Thyroid gland (tissue), 4 donors: ENCODE data around the gene PAX8. TPM values are rescaled to one million over a fixed set of nuclear protein-coding genes. Genes with fewer than 3 reads are reported as not detected.

Experiments
- DNase-seq, 2 donors: peaks; one replicate each; pipeline ENCODE4 v3.0.0-alpha.2; 2019
- H3K27ac ChIP-seq, 3 donors: fragments of 200-600 bp; sonication (generic); 1 replicate in 2 of 3; 2 replicates in 1 of 3; pipeline ENCODE4 v1.5.1; 2016 to 2019; ENCODE audit warnings: mild to moderate bottlenecking in 1 of 3, moderate library complexity in 1 of 3
- H3K27me3 ChIP-seq: fragments of 200-600 bp; sonication (generic); one replicate; pipeline ENCODE4 v1.5.1; 2019
- H3K36me3 ChIP-seq, 2 donors: fragments of 200-600 bp; sonication (generic); one replicate each; pipeline ENCODE4 v1.5.1; 2016 to 2019
- H3K4me1 ChIP-seq, 2 donors: fragments of 200-600 bp; sonication (generic); one replicate each; pipeline ENCODE4 v1.5.1; 2017 to 2019
- H3K4me3 ChIP-seq, 3 donors: fragments of 200-600 bp; sonication (generic); replicated peaks in 1 of 3; 1 replicate in 2 of 3; 2 replicates in 1 of 3; pipeline ENCODE4 v1.5.1; 2016; ENCODE audit warnings: mild to moderate bottlenecking in 1 of 3
- H3K9me3 ChIP-seq: fragments of 200-600 bp; sonication (generic); one replicate; pipeline ENCODE4 v1.5.1; 2017
- POLR2A ChIP-seq, 2 donors: fragments of 450-650 bp; IDR thresholded peaks; one replicate each; pipeline ENCODE4 v1.6.1; 2017; ENCODE audit warnings: antibody characterized with exemption in 2 of 2, mild to moderate bottlenecking in 2 of 2, moderate library complexity in 1 of 2
- WGBS, 2 donors: methylation state at CpG; one replicate each; pipeline ENCODE4 v1.1.5; 2017; 5-methylcytosine and 5-hydroxymethylcytosine counted together
- intact Hi-C: fragments of 100-400 bp; cut with DNase I; formaldehyde crosslinking; loops from one replicate; pipeline ENCODE4 v1.15.1; 2023
- total RNA-seq, 4 donors: library from RNA; depleted of rRNA; stranded (reverse); fragments of >200 nt; gene quantifications; one replicate each; pipeline ENCODE4 v1.2.3, GENCODE V29; 2016
- TF ChIP-seq, protein P1 (sequence below), 6 experiments: fragments of 200-600 bp in 3 of 6; fragments of 450-650 bp in 3 of 6; sonication (generic) in 3 of 6; IDR thresholded peaks; one replicate each; pipeline ENCODE4 v1.5.1; 2016 to 2019; ENCODE audit warnings: antibody characterized with exemption in 6 of 6, mild to moderate bottlenecking in 2 of 6, inconsistent platforms in 1 of 6, moderate library complexity in 1 of 6

The PAX8 gene
- total RNA-seq, 4 donors from 2014 or later = 1,318 to 2,156 (median 1,767) TPM

DNA sequence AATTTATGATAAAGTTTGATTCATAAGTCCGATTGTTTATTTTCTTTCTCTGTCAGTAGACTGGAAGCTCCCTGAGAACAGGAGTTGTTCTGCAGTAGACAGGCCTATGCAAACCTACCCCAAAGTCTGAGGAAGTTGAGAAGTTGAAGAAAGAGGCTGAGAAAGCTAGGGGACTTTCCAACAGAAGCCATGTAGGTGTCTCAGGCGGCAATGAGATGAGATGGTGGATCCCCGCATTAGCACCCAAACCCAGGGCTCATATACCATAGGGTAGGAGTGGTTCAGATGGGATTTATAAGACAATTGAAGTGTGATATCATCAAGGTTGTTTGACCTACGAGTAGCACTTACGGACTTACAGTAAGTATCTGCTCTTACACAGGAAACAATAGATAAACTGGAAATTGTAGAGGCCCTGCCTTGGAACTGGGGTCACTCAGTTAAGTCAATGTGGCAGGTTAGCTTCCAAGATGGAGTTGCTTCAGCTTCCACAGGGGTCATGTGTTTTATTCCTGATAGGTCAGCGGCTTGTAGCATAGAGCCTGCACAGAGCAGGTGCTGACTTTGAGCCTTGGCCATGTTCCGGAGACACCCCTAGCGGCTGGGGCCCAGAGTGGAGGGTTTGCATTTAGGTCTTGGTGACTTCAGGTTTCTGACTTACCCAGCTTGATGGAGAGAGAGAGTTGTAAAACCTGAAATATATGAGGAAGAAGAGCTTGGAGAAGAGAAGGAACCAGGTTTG, 107.2 kb downstream of the PAX8 start:
- intact Hi-C loops = no loop called here
- WGBS, 2 donors = 95 to 96% methylated on average over 8 of the region's 8 CpGs
- Histone ChIP-seq H3K27me3 (no peaks in the 10 kb centered on the region), H3K4me3 (no peak overlapping the region), H3K36me3 (no peaks in the 10 kb centered on the region), H3K27ac (no peak overlapping the region), H3K4me1 (peaks cover 11 to 17% of the 10 kb centered on the region in 2 donors), H3K9me3 (no peaks in the 10 kb centered on the region)
- no peak for DNase-seq
- TF ChIP-seq POLR2A (IDR thresholded peaks at IDR 0.05) = no peak
- TF ChIP-seq, protein P1, sequence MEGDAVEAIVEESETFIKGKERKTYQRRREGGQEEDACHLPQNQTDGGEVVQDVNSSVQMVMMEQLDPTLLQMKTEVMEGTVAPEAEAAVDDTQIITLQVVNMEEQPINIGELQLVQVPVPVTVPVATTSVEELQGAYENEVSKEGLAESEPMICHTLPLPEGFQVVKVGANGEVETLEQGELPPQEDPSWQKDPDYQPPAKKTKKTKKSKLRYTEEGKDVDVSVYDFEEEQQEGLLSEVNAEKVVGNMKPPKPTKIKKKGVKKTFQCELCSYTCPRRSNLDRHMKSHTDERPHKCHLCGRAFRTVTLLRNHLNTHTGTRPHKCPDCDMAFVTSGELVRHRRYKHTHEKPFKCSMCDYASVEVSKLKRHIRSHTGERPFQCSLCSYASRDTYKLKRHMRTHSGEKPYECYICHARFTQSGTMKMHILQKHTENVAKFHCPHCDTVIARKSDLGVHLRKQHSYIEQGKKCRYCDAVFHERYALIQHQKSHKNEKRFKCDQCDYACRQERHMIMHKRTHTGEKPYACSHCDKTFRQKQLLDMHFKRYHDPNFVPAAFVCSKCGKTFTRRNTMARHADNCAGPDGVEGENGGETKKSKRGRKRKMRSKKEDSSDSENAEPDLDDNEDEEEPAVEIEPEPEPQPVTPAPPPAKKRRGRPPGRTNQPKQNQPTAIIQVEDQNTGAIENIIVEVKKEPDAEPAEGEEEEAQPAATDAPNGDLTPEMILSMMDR (IDR thresholded peaks at IDR 0.05) = no peak

DNA sequence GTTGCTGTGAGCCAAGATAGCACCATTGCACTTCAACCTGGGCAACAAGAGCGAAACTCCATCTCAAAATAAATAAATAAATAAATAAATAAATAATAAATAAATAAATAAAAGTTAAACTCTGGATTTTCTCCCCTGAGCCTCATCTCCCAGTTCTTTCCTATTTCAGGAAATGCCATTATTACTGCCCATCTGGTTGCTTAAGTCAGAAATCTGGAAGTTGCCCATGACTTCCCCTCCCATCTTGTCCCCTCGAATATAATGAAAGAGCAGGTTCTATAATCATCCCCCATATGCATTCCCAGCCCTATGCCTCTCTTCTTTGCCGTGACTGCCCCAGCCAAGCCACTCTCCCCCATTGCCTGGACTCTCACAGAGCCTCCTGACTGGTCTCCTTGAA, 109.1 kb downstream of the PAX8 start:
- TF ChIP-seq, protein P1 (IDR thresholded peaks at IDR 0.05) = no peak
- TF ChIP-seq POLR2A (IDR thresholded peaks at IDR 0.05) = no peak
- no peak overlapping the region for H3K27ac ChIP-seq
- H3K36me3 ChIP-seq = no peaks in the 10 kb centered on the region
- H3K4me3 ChIP-seq = no peak overlapping the region
- no peak for DNase-seq
- no peaks in the 10 kb centered on the region for H3K9me3 ChIP-seq
- H3K4me1 ChIP-seq = peaks cover 0 to under 1% of the 10 kb centered on the region in 2 donors
- no peaks in the 10 kb centered on the region for H3K27me3 ChIP-seq
- WGBS, 2 donors = 95 to 96% methylated on average over 3 of the region's 3 CpGs
- intact Hi-C loops = no loop called here

DNA sequence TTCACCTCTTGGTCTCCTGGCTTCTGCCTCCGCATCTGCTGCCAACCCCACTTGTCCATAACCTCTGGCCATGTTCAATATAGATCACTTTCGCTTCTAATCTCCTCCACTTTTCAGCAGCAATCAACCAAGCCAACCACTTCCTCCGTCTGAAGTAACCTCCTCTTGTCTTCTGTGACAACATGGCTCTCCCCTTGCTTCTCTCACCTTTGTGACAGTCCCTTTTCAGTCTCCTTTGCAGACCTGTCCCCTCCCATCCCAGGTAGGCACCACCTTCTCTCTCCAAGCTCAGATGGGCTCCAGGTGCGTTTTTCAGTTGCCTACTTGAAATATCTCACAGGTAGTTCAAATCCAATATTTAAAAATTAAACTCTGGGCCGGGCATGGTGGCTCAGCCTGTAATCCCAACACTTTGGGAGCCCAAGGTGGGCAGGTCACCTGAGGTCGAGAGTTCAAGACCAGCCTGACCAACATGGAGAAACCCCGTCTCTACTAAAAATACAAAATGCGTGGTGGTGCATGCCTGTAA, 109.7 kb downstream of the PAX8 start:
- 93 to 95% methylated on average over 8 of the region's 8 CpGs for WGBS, 2 donors
- Histone ChIP-seq H3K9me3 (no peaks in the 10 kb centered on the region), H3K27me3 (no peaks in the 10 kb centered on the region), H3K27ac (no peak overlapping the region), H3K4me3 (no peak overlapping the region), H3K36me3 (no peaks in the 10 kb centered on the region), H3K4me1 (peaks cover 0 to 2% of the 10 kb centered on the region in 2 donors)
- intact Hi-C loops = no loop called here
- no peak for DNase-seq
- TF ChIP-seq, protein P1 (IDR thresholded peaks at IDR 0.05) = no peak
- no peak for TF ChIP-seq POLR2A (IDR thresholded peaks at IDR 0.05)

DNA sequence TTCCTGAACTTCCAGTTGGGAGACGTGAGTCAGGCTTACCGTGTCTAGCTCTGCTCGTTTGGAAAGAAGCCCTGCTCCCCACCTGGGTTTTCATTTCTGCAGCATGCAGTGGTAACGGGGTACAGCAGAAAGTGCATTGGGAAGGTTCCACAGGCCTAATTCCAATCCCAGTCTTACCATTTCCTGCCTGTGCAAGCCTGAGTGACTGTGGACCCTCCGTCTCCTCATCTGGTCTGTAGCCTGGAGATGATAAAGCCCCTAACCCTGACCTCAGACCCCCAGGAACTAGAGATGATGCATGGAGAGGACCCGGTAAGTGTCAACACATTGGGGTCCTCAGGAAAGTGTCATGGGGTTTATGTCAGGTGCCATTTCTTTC, 110.8 kb downstream of the PAX8 start:
- intact Hi-C loops = no loop called here
- peak overlapping the region in 1 of 3 donors; percentile 65 for H3K27ac ChIP-seq
- peaks cover 3 to 5% of the 10 kb centered on the region in 2 donors for H3K4me1 ChIP-seq
- 87 to 94% methylated on average over 5 to 6 of the region's 6 CpGs for WGBS, 2 donors
- no peak overlapping the region for H3K4me3 ChIP-seq
- no peaks in the 10 kb centered on the region for H3K9me3 ChIP-seq
- no peaks in the 10 kb centered on the region for H3K36me3 ChIP-seq
- DNase-seq = no peak
- no peaks in the 10 kb centered on the region for H3K27me3 ChIP-seq
- TF ChIP-seq POLR2A (IDR thresholded peaks at IDR 0.05) = no peak
- TF ChIP-seq, protein P1 (IDR thresholded peaks at IDR 0.05) = no peak
